GM18517 (cell line): Measurements from ENCODE around the gene ZBBX.

Source experiments
- ATAC-seq: cut with Tn5 transposase; IDR thresholded peaks from one replicate; pipeline ENCODE4 v1.9.1; 2021; ENCODE audit warnings: mild to moderate bottlenecking, moderate library complexity; ENCODE audit not compliant: unreplicated experiment

The ZBBX gene

GRCh38 chr3:167318996-167319615 is 61.0 kb downstream of the ZBBX start:
- no peak for ATAC-seq

GRCh38 chr3:167318306-167318705 is 61.8 kb downstream of the ZBBX start:
- ATAC-seq: no peak

- ATAC-seq: no peak
These were observed 73.8 kb downstream of the ZBBX start for GRCh38 chr3:167306319-167306718.

DNA sequence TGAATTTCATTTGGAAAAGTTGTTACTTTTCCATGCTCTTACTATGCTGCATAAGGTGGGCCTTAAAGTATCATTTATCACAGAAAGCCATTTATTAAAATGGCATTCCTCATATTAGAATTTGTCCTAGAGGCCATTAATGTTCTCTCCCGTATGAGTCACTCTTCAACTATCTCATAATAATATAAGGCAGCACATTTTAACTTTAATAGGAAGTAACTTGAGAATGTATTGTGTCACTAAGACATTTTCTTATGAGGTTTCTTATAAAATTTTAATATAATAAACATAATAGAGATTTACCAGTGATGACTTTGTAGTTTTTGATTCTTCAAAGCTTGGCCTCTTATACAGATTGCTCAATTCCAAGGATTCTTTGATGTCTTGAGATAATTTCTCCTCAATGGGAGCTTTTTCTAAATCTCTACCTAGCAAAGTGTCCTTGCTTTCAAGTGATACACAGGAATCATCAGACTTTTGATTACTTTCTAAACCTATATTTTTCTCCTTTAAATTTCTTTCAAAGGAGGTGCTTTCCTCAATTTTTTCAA is 74.7 kb downstream of the ZBBX start:
- no peak for ATAC-seq

DNA sequence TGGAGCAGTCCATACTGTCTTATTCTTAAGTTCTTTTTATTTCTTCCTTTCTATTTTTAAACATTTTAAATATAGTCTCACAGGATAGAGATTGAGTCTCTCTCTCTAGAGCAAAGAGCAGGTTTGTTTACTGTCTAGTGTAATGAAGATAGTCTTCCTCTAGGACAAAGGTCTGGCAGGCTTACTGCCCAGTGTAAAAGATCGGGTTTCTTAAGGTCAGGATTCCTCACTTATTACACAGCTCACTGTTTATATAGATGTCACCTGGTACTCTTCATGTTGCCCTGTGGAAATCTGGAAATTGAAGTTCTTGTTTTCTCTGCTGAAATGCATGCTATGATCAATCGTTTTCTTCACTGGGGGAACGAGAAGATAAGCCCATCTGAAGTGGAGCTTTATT is 76.0 kb downstream of the ZBBX start:
- no peak for ATAC-seq

GRCh38 chr3:167302678-167303077 is 77.4 kb downstream of the ZBBX start:
- ATAC-seq: no peak

DNA sequence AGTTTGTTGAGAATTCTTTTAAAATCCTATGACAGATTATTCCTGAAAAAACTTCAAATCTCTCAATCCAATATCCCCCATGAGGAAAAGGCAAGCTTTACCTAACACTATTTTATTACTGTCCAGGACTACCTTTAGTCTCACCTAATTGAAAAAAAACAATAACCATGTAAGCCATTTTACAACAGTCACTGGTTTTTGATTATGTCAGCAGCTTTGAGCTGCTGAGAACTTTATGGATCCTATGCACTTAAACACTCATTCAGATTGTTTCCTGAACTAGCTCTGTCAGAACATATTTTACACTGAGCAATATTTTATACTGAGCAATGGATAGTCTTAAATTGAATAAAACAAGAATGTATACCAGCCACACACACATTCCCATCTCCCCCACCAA is 79.9 kb downstream of the ZBBX start:
- ATAC-seq: no peak

- no peak for ATAC-seq
These were observed 90.7 kb downstream of the ZBBX start for GRCh38 chr3:167289435-167289834.

DNA sequence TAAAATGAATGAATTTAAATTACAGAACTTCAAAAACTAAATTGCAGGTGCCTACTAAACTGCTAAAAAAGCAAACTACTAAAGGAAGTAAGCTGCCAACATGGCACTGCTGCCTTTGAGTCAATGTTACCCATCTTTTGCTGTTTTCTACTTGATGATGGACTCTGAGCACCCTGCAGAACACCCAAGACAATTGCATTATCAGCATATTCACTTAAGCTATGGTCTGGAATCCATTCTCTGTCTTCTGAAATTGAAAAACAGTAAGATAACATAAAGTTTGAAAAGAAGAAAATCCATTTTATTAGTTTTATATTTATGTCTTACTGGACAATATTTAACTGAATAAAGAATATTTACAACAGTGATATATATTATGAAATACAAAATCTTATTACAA is 91.4 kb downstream of the ZBBX start:
- no peak for ATAC-seq

DNA sequence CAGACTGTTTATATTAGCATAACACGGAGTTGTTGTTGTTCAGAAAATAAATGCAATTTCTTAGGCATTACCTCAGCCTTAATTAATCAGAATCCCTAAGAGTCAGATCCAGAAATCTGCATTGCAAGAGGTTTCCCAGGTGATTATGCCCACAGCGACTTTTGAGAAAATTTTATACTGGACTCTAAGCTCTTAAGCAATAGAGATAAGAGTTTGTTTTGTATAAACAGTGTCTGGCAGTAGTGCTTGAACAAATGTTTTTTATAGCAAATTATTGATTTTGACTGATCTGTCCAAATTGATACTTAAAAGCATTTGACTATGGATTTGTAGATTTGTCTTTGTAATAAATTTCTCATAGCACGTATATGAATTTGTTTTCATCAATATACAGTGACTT is 92.8 kb downstream of the ZBBX start:
- ATAC-seq: no peak

GRCh38 chr3:167274141-167274874 is 105.8 kb downstream of the ZBBX start:
- no peak for ATAC-seq

- ATAC-seq: no peak
These were observed 127.1 kb downstream of the ZBBX start for GRCh38 chr3:167253037-167253436.

GRCh38 chr3:167251678-167252077 is 128.4 kb downstream of the ZBBX start:
- no peak for ATAC-seq

- ATAC-seq: no peak
These were observed 133.8 kb downstream of the ZBBX start for GRCh38 chr3:167246252-167246651.

DNA sequence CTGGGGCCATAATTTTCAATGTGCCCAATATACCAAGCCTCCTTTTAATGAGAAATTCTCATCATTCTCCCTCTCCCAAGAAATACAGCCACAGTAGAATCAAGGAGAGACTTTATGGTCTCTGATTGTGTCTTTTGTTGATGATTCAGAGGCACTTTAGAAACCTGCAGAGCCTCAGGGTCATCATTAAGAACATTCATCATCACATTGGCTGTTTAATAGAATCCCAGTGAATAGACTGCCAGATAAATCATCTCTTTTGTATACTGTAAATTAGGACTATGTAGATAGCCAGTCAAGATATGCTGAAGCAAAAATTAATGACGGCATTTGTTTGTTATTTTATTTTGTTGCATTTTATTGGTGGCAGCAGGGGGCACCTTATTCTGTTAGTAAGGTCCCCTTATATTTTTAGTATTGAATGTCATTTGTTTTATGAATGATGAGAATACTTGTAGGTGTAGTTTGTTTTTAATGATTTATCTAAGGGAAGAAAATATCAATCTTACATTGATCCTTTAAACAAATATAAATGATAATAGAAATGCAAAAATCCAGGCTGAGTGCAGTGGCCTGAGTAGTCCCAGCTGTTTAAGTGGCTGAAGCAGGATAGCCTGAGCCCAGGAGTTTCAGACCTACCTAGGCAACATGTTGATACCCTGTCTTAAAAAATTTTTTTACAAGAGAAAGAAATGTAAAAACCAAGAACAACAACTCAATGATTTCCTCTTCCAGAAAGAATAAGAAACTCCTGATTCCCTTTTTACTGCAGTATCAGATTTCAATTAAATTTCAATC is 138.8 kb downstream of the ZBBX start:
- ATAC-seq: no peak

DNA sequence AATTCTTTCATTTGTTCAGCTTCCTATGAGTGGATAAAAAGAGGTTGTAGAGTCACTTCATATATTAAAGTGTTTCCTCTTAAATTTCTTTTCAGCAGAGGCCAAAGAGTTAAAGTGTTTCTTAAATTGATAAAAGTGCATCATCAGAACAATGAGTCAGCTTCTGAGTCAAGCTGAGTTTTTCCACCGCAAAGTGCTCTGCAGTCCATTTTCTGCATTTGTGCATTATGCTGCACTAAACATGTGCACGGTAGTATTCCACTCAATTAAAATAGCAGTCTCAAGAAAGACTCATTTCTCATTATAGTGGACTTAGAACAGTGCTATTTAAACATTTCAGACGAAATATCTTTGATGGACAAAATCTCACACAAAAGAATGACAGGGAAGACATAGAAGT is 152.0 kb downstream of the ZBBX start:
- no peak for ATAC-seq

GRCh38 chr3:167225821-167226220 is 154.3 kb downstream of the ZBBX start:
- ATAC-seq: no peak

DNA sequence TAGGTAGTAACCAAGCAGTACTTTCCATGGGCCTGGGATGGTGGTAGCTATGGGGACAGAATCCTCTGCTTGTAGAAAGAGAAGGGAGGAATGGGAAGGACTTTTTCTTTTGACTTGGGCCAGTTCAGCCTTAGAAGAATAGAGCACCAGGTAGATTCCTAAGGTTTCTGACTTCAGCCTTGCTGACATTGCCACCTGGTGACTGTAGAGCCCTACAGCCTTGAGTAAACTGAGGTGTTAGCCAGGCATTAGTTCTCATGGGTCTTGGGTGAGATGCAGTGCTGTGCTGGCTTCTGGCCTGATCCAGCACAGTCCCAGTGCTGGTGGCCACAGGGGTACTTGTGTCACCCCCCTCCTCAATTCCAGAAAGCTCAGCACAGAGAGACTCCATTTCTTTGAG is 171.1 kb downstream of the ZBBX start:
- no peak for ATAC-seq

DNA sequence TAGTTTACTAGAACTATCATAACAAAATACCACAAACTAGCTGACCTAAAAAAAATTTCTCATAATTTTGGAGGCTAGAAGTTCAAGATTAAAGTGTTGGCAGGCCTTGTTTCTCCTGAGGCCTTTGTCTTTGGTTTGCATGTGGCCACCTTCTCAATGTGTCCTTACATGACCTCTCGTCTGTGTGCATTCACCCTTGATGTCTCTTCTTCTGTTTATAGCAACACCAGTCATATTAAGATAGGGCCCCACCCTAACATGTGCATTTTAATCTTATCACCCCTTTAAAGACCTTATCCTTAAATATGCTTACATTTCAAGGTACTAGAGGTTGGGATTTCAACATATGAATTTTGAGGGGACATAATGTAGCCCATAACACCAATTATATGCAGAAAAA is 177.0 kb downstream of the ZBBX start:
- no peak for ATAC-seq

DNA sequence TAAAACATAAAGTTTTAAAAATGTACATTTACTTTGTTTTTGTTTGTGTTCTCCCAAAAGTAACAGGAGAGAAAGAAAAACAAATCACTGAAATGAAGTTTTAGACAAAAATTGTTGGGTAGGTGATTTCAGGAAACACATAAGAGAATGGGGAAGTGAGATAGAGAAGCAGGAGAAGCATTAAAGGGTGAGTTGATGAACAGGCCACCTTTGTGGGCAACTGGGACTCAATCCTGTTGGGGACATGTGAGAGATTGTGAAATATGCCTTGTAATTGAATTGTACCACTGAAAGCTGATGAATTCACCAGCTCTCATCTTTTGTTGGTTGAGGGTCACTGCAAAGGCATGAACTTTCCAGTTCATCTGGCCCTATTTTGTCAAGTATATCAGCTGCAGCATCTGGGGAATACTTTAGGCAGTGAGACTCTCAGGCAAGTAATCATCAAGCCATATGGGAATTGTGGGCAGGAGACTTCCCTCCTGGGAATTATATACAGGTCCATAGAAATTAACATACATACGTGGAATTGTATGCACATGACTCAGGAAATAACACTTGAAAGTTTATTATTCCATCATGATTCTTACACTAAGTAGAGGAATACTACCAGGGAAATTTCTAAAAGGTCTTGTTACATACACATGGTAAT is 181.0 kb downstream of the ZBBX start:
- no peak for ATAC-seq
